Spinal cord (tissue), 10 donors: ENCODE measurements around the gene SCYL2. TPM values are rescaled to one million over a fixed set of nuclear protein-coding genes. Genes with fewer than 3 reads are reported as not detected.

Source experiments
- DNase-seq, 6 donors: peaks; one replicate each; pipeline versions ENCODE4 v3.0.0 to v3.0.0-alpha.2; 2013 to 2015; ENCODE audit warnings: low spot score in 6 of 6, low read depth in 4 of 6
- H3K27ac ChIP-seq: one replicate; pipeline ENCODE4 v1.5.1; 2013; ENCODE audit warnings: low read depth, low read length, control low read depth
- H3K27me3 ChIP-seq: one replicate; pipeline ENCODE4 v1.6.1; 2013; ENCODE audit warnings: low read length; ENCODE audit not compliant: control insufficient read depth, insufficient read depth
- H3K36me3 ChIP-seq: one replicate; pipeline ENCODE4 v1.6.1; 2013; ENCODE audit warnings: low read length; ENCODE audit not compliant: control insufficient read depth, insufficient read depth
- H3K4me1 ChIP-seq: one replicate; pipeline ENCODE4 v1.6.1; 2013; ENCODE audit warnings: low read length; ENCODE audit not compliant: control insufficient read depth, insufficient read depth
- H3K4me3 ChIP-seq: one replicate; pipeline ENCODE4 v1.5.1; 2013; ENCODE audit warnings: low read depth, low read length, control low read depth
- H3K9me3 ChIP-seq: one replicate; pipeline ENCODE4 v1.6.1; 2013; ENCODE audit warnings: low read length; ENCODE audit not compliant: control insufficient read depth, insufficient read depth
- WGBS: methylation state at CpG from one replicate; pipeline ENCODE4 v1.1.5; 2013; ENCODE audit warnings: missing lambda C conversion rate; ENCODE audit not compliant: insufficient coverage; 5-methylcytosine and 5-hydroxymethylcytosine counted together
- polyA plus RNA-seq, 2 donors: library from polyadenylated mRNA; unstranded; fragments of 120-200 nt; gene quantifications; one replicate each; pipeline ENCODE4 v1.2.1, GENCODE V29; 2013; ENCODE audit not compliant: insufficient read length in 2 of 2
- total RNA-seq, 2 donors: library from RNA; depleted of rRNA in 1 of 2; stranded (reverse); fragments of 120-200 nt in 1 of 2; fragments of >200 nt in 1 of 2; gene quantifications; one replicate each; pipeline versions ENCODE4 v1.2.3 to v1.2.4, GENCODE V29; 2013 to 2014
- donor health status: healthy.

The SCYL2 gene
- total and polyA plus RNA-seq, 4 donors, result 37.5 to 83.6 (median 47.4) TPM

DNA sequence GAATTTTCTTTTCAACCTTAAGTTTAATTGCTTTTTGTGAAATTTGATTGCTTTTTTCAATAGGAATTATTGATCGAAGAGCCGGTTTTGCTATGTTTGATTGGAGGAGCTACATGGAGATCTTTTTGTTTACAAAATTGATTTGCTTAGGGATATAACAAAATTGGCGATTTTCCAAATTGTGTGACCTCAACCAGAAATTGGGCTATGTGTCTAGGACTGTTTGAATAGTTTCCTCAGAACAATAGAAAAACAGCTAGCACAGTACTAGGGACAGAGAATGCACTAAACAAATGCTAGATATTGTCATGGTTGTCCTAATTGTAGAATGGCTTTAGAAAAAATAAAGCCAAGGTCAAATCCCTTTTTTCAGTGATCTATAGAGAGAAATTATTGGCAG, 92.3 kb downstream of the SCYL2 start:
- Histone ChIP-seq H3K27ac (no peak overlapping the region), H3K4me1 (peaks cover 5% of the 10 kb centered on the region), H3K36me3 (no peaks in the 10 kb centered on the region), H3K9me3 (no peaks in the 10 kb centered on the region), H3K4me3 (no peak overlapping the region), H3K27me3 (peaks cover 2% of the 10 kb centered on the region)
- WGBS, result 60% methylated on average over 1 of the region's 3 CpGs
- no peak for DNase-seq

DNA sequence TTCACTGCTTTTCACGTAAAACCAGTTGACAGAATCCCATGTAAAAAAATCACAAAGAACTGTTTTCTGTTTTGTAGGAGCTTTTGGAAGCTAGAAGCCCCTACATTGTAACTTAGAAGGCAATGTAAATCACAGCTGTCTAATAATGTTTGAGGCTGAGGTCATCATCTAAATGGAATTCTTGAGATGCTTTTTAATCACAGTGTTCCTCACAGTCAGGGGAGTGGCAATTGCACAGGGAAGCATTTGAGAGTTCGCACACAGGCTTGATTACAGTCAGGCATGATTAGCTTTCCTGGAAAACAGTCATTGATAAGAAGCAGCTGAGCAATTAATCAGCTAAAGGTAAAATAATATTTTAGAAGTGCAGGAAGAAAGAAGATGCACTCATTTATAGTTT, 92.8 kb downstream of the SCYL2 start:
- Histone ChIP-seq H3K9me3 (no peaks in the 10 kb centered on the region), H3K4me3 (no peak overlapping the region), H3K4me1 (peaks cover 5% of the 10 kb centered on the region), H3K27me3 (peaks cover 2% of the 10 kb centered on the region), H3K27ac (no peak overlapping the region), H3K36me3 (no peaks in the 10 kb centered on the region)
- WGBS, result 50% methylated on average over 1 of the region's 2 CpGs
- peak in 1 of 6 donors; percentile 65 for DNase-seq

GRCh38 chr12:100360450-100360849, 93.5 kb downstream of the SCYL2 start:
- Histone ChIP-seq H3K9me3 (no peaks in the 10 kb centered on the region), H3K4me3 (no peak overlapping the region), H3K4me1 (peaks cover 5% of the 10 kb centered on the region), H3K27ac (no peak overlapping the region), H3K27me3 (peaks cover 2% of the 10 kb centered on the region), H3K36me3 (no peaks in the 10 kb centered on the region)
- DNase-seq, result no peak

DNA sequence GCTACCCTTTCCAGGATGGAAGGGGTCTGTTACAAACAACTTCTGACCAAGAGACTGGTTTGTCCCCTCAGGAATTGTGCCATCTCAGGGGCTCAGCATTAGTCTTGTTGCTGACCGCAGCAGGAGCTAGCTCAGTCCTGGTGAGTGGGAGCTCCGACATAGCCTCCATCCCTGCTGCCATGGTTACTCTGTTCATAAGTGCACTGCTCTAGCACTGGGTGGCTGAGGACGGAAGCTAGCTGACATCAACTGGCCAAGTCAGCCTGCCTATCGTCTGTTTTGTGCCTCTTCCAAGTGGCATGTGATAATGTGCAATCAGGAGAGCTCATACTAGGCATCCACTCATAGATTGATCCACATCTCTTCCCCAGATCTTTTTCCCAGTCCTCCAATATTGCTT, 97.3 kb downstream of the SCYL2 start:
- DNase-seq, result no peak
- Histone ChIP-seq H3K27me3 (no peaks in the 10 kb centered on the region), H3K4me1 (no peaks in the 10 kb centered on the region), H3K27ac (no peak overlapping the region), H3K36me3 (no peaks in the 10 kb centered on the region), H3K4me3 (no peak overlapping the region), H3K9me3 (no peaks in the 10 kb centered on the region)
- WGBS, result 54% methylated on average over 4 of the region's 4 CpGs

- H3K36me3 ChIP-seq, result no peaks in the 10 kb centered on the region
- WGBS, result no CpG with 5 or more reads among the region's 2 CpGs
- no peak for DNase-seq
- no peaks in the 10 kb centered on the region for H3K27me3 ChIP-seq
- no peaks in the 10 kb centered on the region for H3K4me1 ChIP-seq
- H3K4me3 ChIP-seq, result no peak overlapping the region
- H3K27ac ChIP-seq, result no peak overlapping the region
- no peaks in the 10 kb centered on the region for H3K9me3 ChIP-seq
These were observed 98.4 kb downstream of the SCYL2 start for GRCh38 chr12:100365411-100365810.

DNA sequence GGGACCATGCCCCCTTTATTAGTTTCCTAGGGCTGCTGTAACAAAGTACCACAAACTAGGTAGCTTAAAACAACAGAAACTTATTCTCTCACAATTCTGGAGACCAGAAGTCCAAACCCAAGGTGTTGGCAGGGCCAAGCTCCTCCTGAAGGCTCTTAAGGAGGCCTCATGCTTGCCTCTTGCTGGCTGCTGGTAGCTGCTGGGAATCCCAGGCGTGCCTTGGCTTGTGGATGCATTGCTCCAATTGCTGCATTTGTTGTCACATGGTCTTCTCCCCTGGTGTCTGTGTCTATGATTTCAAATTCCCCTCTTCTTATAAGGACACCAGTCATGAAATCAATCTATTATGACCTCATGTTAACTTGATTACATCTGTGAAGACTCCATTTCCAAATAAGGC, 101.1 kb downstream of the SCYL2 start:
- Histone ChIP-seq H3K9me3 (no peaks in the 10 kb centered on the region), H3K4me3 (no peak overlapping the region), H3K4me1 (peaks cover 8% of the 10 kb centered on the region), H3K27me3 (no peaks in the 10 kb centered on the region), H3K36me3 (no peaks in the 10 kb centered on the region), H3K27ac (no peak overlapping the region)
- 100% methylated on average over 1 of the region's 1 CpG for WGBS
- no peak for DNase-seq

DNA sequence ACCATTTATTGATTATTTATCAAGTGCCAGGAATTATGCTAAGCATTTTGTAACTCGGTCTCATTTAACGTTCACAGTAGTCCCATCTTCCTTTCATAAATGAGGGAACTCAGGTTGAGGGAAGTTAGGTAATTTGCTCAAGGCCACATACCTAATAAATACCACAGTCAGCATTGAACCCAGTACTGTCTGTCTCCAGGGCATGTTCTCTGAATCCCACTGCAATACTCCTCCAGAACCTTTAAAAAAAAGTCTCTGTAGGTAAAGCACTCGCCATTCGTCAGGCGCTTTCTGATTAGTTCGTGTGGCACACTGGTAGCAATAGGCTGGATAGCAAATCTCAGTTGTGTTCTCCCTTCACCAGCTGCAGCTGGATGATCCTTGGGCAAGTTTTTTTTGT, 104.2 kb downstream of the SCYL2 start:
- Histone ChIP-seq H3K4me3 (no peak overlapping the region), H3K27me3 (no peaks in the 10 kb centered on the region), H3K9me3 (no peaks in the 10 kb centered on the region), H3K4me1 (peaks cover 18% of the 10 kb centered on the region), H3K36me3 (no peaks in the 10 kb centered on the region), H3K27ac (no peak overlapping the region)
- 100% methylated on average over 4 of the region's 6 CpGs for WGBS
- DNase-seq, result no peak

- Histone ChIP-seq H3K4me3 (no peak overlapping the region), H3K27me3 (no peaks in the 10 kb centered on the region), H3K9me3 (no peaks in the 10 kb centered on the region), H3K27ac (no peak overlapping the region), H3K4me1 (peaks cover 18% of the 10 kb centered on the region), H3K36me3 (no peaks in the 10 kb centered on the region)
- peak in 3 of 6 donors; percentile 48 to 87 (median 81) for DNase-seq
- WGBS, result 14% methylated on average over 2 of the region's 11 CpGs
These were observed 106.1 kb downstream of the SCYL2 start for GRCh38 chr12:100372853-100373640.

- H3K27ac ChIP-seq, result peak overlapping the region; percentile 64
- no peaks in the 10 kb centered on the region for H3K9me3 ChIP-seq
- no peaks in the 10 kb centered on the region for H3K36me3 ChIP-seq
- H3K4me1 ChIP-seq, result peaks cover 18% of the 10 kb centered on the region
- no peaks in the 10 kb centered on the region for H3K27me3 ChIP-seq
- DNase-seq, result peak; percentile 66 to 96 (median 84)
- H3K4me3 ChIP-seq, result no peak overlapping the region
- 19% methylated on average over 6 of the region's 12 CpGs for WGBS
These were observed 108.2 kb downstream of the SCYL2 start for GRCh38 chr12:100375038-100375735.

DNA sequence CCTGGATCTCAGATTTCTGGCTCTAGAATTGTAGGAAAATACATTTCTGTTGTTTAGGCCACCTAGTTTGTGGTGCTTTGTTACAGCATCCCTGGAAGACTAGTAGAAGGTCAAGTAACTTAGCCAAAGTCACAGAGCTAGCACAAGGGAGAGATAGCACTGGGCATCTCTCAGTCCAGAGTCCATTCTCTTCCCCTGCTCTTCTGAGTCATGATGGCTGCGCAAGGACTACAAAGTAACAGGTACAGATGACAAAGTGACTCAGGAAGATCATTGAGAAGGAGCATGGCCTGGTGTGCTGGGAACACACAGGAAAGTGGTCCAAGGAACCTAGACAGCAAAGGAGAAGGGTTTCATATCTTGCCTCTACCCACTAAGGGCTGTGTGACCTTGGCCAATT, 109.2 kb downstream of the SCYL2 start:
- no peak for DNase-seq
- WGBS, result no CpG with 5 or more reads among the region's 1 CpG
- Histone ChIP-seq H3K27me3 (no peaks in the 10 kb centered on the region), H3K9me3 (no peaks in the 10 kb centered on the region), H3K27ac (no peak overlapping the region), H3K4me1 (peaks cover 18% of the 10 kb centered on the region), H3K36me3 (no peaks in the 10 kb centered on the region), H3K4me3 (no peak overlapping the region)
